BLaER1 treated with 17β-estradiol and CSF1 and Interleukin-3, amounts not matched to agents 10 nM and 100 nM (cell line): ENCODE measurements around the gene TPM1.

Experiments used
- H3K27ac ChIP-seq, 11 experiments: shearing (Covaris generic); formaldehyde crosslinking; 2 replicates each; pipeline ENCODE4 v1.8.1; 2022
- H3K27me3 ChIP-seq, 11 experiments: shearing (Covaris generic); formaldehyde crosslinking; 2 replicates each; pipeline ENCODE4 v1.8.1; 2022
- H3K36me3 ChIP-seq, 11 experiments: shearing (Covaris generic); formaldehyde crosslinking; 2 replicates each; pipeline ENCODE4 v1.8.1; 2022
- H3K4me1 ChIP-seq, 10 experiments: shearing (Covaris generic); formaldehyde crosslinking; 2 replicates each; pipeline ENCODE4 v1.8.1; 2022
- H3K4me2 ChIP-seq, 11 experiments: shearing (Covaris generic); formaldehyde crosslinking; 2 replicates each; pipeline ENCODE4 v1.8.1; 2022
- H3K4me3 ChIP-seq, 10 experiments: shearing (Covaris generic); formaldehyde crosslinking; 2 replicates each; pipeline ENCODE4 v1.8.1; 2022
- H3K9ac ChIP-seq, 11 experiments: shearing (Covaris generic); formaldehyde crosslinking; 2 replicates each; pipeline ENCODE4 v1.8.1; 2022
- H3K9me3 ChIP-seq, 11 experiments: shearing (Covaris generic); formaldehyde crosslinking; replicated peaks in 1 of 11; 2 replicates each; pipeline ENCODE4 v1.8.1; 2022
- H4K20me1 ChIP-seq, 11 experiments: shearing (Covaris generic); formaldehyde crosslinking; 2 replicates each; pipeline ENCODE4 v1.8.1; 2022
- Cebpa-rat ChIP-seq, 11 experiments: shearing (Covaris generic); IDR thresholded peaks; 2 replicates each; pipeline ENCODE4 v1.8.1; 2022

Gene TPM1

DNA sequence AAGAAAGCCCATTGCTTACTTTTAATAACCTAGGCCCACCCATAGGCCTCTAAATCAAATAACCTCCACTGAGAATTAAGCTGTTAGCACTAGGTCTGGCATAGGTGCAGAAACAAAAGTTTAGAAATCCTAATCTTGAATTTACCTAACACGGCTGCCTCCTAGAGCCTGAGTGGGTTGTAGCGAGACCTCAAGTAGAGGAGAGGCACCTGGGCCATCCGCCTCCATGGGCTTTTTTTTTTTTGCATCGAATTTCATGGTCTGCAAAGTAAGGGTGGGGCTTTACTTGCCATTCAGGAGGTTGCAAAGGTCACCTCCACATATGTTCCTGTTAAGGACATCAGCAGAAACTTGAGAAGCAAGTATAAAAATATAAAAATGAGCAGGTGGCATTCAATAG, 6.6 kb upstream of the TPM1 start:
- H3K4me1 ChIP-seq = no peaks in the 10 kb centered on the region
- no peak overlapping the region for H3K27ac ChIP-seq
- H3K9ac ChIP-seq = no peak overlapping the region
- no peak overlapping the region for H3K4me2 ChIP-seq
- H3K36me3 ChIP-seq = no peaks in the 10 kb centered on the region
- H3K9me3 ChIP-seq = no peaks in the 10 kb centered on the region; a peak in 1 of 22 replicates
- TF ChIP-seq Cebpa-rat (IDR thresholded peaks at IDR 0.05) = no peak
- H4K20me1 ChIP-seq = no peaks in the 10 kb centered on the region
- H3K27me3 ChIP-seq = peaks cover 6 to 22% (median 15%) of the 10 kb centered on the region in 11 experiments
- no peak overlapping the region for H3K4me3 ChIP-seq

GRCh38 chr15:63037976-63038720, 4.4 kb upstream of the TPM1 start:
- H3K36me3 ChIP-seq = no peaks in the 10 kb centered on the region
- peaks cover 28 to 43% (median 37%) of the 10 kb centered on the region in 11 experiments for H3K27me3 ChIP-seq
- no peak overlapping the region for H3K4me2 ChIP-seq
- no peak overlapping the region for H3K27ac ChIP-seq
- no peak for TF ChIP-seq Cebpa-rat (IDR thresholded peaks at IDR 0.05)
- H3K4me1 ChIP-seq = peaks cover 0 to under 1% (median 0%) of the 10 kb centered on the region in 10 experiments; a peak in 2 of 20 replicates
- no peak overlapping the region for H3K9ac ChIP-seq
- H3K4me3 ChIP-seq = no peak overlapping the region
- peaks cover 0 to 9% (median 0%) of the 10 kb centered on the region in 11 experiments; a peak in 3 of 22 replicates for H4K20me1 ChIP-seq
- peaks cover 0 to 10% (median 0%) of the 10 kb centered on the region in 11 experiments; a peak in 5 of 22 replicates for H3K9me3 ChIP-seq

DNA sequence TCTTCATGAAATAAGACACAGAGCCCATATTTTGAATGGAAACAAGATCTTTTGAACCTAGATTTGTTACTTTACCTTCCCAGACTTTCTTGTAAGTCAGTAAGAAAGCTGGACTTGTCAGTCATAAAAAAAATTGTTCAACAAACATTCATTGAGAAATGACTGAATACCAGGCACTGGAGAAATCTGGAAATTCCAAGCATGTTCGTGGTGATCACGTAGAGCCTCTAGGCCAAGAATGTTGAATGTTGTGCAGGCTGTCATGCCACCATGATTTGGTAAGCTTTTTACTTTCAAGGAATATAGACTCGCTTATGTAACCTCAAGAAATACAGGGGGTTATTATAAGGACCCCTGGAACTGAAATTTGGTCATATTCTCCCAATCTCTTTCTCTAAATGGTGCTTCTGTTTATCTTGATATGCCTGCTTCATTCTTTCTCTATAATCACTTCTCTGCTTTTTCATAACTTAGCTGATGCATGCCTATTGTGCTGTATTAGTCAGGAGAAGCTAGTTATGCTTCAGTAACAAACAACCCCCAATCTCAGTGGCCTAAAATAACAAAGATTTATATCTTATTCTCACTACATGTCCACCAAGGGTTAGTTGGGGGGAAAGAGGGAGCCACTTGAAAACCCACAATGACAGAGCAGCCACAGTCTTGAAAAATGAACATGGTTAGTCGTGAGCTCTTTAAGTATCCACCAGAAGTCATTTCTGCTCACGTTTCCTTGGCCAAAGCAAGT, 3.4 kb upstream of the TPM1 start:
- Histone ChIP-seq H3K4me3 (no peak overlapping the region), H3K9ac (no peak overlapping the region), H3K27ac (no peak overlapping the region), H3K36me3 (no peaks in the 10 kb centered on the region), H3K9me3 (peaks cover 0 to 12% (median 0%) of the 10 kb centered on the region in 11 experiments; a peak in 6 of 22 replicates), H3K4me1 (peaks cover 0 to 10% (median 3%) of the 10 kb centered on the region in 10 experiments; a peak in 8 of 20 replicates), H3K27me3 (peaks cover 37 to 53% (median 46%) of the 10 kb centered on the region in 11 experiments), H4K20me1 (peaks cover 0 to 12% (median 0%) of the 10 kb centered on the region in 11 experiments; a peak in 4 of 22 replicates), H3K4me2 (no peak overlapping the region)
- no peak for TF ChIP-seq Cebpa-rat (IDR thresholded peaks at IDR 0.05)

GRCh38 chr15:63039811-63040210, 2.7 kb upstream of the TPM1 start:
- H3K4me3 ChIP-seq = no peak overlapping the region
- peaks cover 0 to 12% (median 0%) of the 10 kb centered on the region in 11 experiments; a peak in 6 of 22 replicates for H3K9me3 ChIP-seq
- H4K20me1 ChIP-seq = peaks cover 0 to 17% (median 0%) of the 10 kb centered on the region in 11 experiments; a peak in 4 of 22 replicates
- no peak for TF ChIP-seq Cebpa-rat (IDR thresholded peaks at IDR 0.05)
- H3K4me1 ChIP-seq = peaks cover 0 to 10% (median 3%) of the 10 kb centered on the region in 10 experiments; a peak in 8 of 20 replicates
- H3K36me3 ChIP-seq = no peaks in the 10 kb centered on the region
- H3K4me2 ChIP-seq = no peak overlapping the region
- H3K27ac ChIP-seq = no peak overlapping the region
- H3K9ac ChIP-seq = no peak overlapping the region
- peaks cover 44 to 60% (median 53%) of the 10 kb centered on the region in 11 experiments for H3K27me3 ChIP-seq

GRCh38 chr15:63040509-63040908, 2.0 kb upstream of the TPM1 start:
- Histone ChIP-seq H3K9ac (no peak overlapping the region), H3K4me2 (no peak overlapping the region), H3K27ac (no peak overlapping the region), H3K9me3 (peaks cover 0 to 12% (median 0%) of the 10 kb centered on the region in 11 experiments; a peak in 6 of 22 replicates), H3K4me1 (peaks cover 0 to 10% (median 3%) of the 10 kb centered on the region in 10 experiments; a peak in 8 of 20 replicates), H4K20me1 (peaks cover 0 to 17% (median 0%) of the 10 kb centered on the region in 11 experiments; a peak in 5 of 22 replicates), H3K27me3 (peaks cover 51 to 67% (median 60%) of the 10 kb centered on the region in 11 experiments), H3K4me3 (no peak overlapping the region), H3K36me3 (no peaks in the 10 kb centered on the region)
- no peak for TF ChIP-seq Cebpa-rat (IDR thresholded peaks at IDR 0.05)

DNA sequence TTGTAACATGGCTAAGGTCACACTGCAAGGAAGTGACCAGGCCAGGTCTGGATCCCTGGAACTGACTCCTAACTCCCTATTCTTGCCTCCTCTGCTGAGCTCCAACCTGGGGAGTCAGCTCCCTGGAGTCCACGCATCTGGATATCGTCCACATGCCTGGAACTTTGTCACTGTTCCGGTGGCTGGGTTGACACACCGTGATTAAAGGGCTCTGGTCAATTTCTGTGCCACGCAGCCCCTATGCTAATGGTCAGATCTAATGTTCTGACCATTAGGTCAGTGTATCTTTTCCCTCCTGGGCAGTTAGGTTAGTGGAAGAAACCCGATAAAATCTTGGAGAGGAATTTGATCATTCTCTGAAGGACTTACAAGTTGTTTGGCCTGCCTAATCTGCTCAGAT, 1.6 kb upstream of the TPM1 start:
- H3K9ac ChIP-seq = no peak overlapping the region
- peaks cover 0 to 12% (median 0%) of the 10 kb centered on the region in 11 experiments; a peak in 6 of 22 replicates for H3K9me3 ChIP-seq
- H3K4me1 ChIP-seq = peaks cover 0 to 10% (median 3%) of the 10 kb centered on the region in 10 experiments; a peak in 8 of 20 replicates
- peaks cover 56 to 71% (median 65%) of the 10 kb centered on the region in 11 experiments for H3K27me3 ChIP-seq
- H4K20me1 ChIP-seq = peaks cover 0 to 17% (median 0%) of the 10 kb centered on the region in 11 experiments; a peak in 5 of 22 replicates
- H3K36me3 ChIP-seq = no peaks in the 10 kb centered on the region
- H3K27ac ChIP-seq = no peak overlapping the region
- no peak for TF ChIP-seq Cebpa-rat (IDR thresholded peaks at IDR 0.05)
- no peak overlapping the region for H3K4me3 ChIP-seq
- H3K4me2 ChIP-seq = no peak overlapping the region

GRCh38 chr15:63041402-63041973, 1.1 kb upstream of the TPM1 start:
- Histone ChIP-seq H3K36me3 (no peaks in the 10 kb centered on the region), H3K27ac (no peak overlapping the region), H3K9ac (no peak overlapping the region), H3K27me3 (peaks cover 61 to 77% (median 70%) of the 10 kb centered on the region in 11 experiments), H3K4me2 (no peak overlapping the region), H3K9me3 (peaks cover 0 to 12% (median 0%) of the 10 kb centered on the region in 11 experiments; a peak in 6 of 22 replicates), H4K20me1 (peaks cover 0 to 17% (median 0%) of the 10 kb centered on the region in 11 experiments; a peak in 5 of 22 replicates), H3K4me1 (peaks cover 0 to 10% (median 3%) of the 10 kb centered on the region in 10 experiments; a peak in 8 of 20 replicates), H3K4me3 (no peak overlapping the region)
- no peak for TF ChIP-seq Cebpa-rat (IDR thresholded peaks at IDR 0.05)

DNA sequence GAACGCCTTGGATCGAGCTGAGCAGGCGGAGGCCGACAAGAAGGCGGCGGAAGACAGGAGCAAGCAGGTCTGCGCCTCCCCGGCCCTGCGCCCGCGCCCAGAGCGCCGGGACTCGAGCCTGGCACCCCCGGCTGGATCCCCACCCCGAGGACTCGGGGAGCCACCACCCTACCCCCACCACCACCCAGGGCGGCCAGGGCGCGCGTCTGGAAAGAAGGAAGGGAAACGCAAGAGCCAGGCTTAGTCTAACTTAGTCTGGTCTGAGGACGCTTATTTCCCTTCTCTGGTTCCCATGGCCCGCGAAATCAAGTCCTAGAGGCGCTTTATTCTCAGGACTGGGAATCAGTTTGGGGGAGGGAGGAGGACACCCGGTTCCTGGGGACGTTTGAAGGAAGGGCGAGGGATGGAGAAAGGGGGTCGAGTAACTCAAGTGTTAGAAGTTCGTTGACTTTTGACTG, 359 bp downstream of the TPM1 start:
- Histone ChIP-seq H3K36me3 (no peaks in the 10 kb centered on the region), H3K9ac (no peak overlapping the region), H4K20me1 (peaks cover 0 to 17% (median 0%) of the 10 kb centered on the region in 11 experiments; a peak in 5 of 22 replicates), H3K27me3 (peaks cover 75 to 91% (median 84%) of the 10 kb centered on the region in 11 experiments), H3K27ac (no peak overlapping the region), H3K4me3 (no peak overlapping the region), H3K4me2 (peak overlapping the region in 4 of 11 experiments; percentile 52 to 81 (median 60); a peak in 5 of 22 replicates), H3K9me3 (peaks cover 0 to 12% (median 0%) of the 10 kb centered on the region in 11 experiments; a peak in 6 of 22 replicates), H3K4me1 (peaks cover 0 to 15% (median 6%) of the 10 kb centered on the region in 10 experiments; a peak in 9 of 20 replicates)
- TF ChIP-seq Cebpa-rat (IDR thresholded peaks at IDR 0.05) = no peak
